GM18507 (cell line): Measurements from ENCODE around the gene MAP3K4.
"Not testable (repeated sequence)": the region's sequence is repeated elsewhere in the genome, so short reads cannot be mapped to it uniquely, and the experiment has no call there.

Experiments used
- DNase-seq: peaks from one replicate; pipeline ENCODE4 v3.0.0; 2011; ENCODE audit warnings: low read depth; ENCODE audit not compliant: insufficient read length; ENCODE audit errors: extremely low spot score
- FAIRE-seq: peaks from 2 replicates; lab custom pipeline; 2011; peaks lifted over from hg19 to GRCh38; lab: Jason Lieb, UNC

Gene MAP3K4

DNA sequence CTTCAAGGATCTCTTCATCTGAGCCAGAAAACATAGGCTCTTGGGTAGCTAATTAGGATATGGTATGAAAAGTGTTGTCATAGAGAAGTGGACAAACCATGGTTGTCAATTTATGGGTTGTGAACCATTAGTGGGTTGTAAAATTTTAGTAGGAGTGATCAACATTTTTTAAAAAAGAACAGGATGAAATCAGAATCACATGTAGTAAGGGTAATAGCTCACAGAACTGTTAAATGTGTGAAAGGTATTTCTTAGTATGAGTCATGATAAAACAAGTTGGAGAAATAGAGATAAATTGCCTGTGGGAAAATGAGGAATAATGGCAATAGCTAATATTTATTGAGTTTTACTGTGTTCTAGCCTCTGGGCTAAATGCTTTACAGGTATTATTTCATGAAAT is 113.4 kb downstream of the MAP3K4 start:
- FAIRE-seq (no peak), DNase-seq (no peak)

GRCh38 chr6:161105408-161105807 is 113.8 kb downstream of the MAP3K4 start:
- no peak for DNase-seq
- no peak for FAIRE-seq

DNA sequence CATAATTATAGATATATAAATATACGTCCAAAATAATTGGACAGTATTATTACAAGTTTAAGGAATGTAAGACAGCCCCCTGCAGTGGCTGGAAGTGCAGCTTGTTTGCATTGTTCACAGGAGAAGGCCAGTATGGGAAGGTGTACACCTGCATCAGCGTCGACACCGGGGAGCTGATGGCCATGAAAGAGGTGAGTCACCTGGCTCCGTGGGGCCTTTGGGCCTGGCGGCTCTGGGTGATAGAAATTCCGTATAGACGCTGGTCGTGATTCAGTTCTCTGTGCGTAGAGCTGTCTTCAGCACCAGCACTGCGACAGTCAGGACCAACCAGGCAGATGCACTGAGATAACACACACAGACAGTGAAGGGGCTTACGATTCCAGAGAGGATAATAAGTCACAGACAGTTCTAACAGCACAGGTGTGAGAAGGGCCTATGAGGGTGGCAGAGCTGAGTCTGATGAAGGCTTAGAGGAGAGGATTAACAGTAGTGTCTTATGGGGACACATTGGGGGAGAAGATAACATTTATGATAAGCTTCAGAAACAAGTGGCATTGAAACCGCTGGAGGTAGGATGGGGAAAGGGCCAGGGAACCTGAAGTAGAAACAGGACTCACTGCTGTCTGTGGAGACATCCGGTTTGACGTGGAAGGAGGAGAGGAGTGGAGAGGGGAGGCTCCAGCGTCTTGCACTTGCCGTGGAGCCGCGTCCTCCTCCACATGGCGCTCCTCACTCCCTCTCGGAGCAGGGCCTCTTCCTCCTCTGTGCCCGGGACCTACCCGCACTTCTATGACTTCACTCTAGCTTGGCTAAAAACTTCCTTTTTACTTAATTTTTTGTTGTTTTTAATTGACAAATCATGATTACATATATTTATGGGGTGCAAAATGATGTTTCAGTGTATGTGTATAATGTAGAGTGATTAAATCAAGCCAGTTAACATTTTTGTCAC is 116.5 kb downstream of the MAP3K4 start:
- FAIRE-seq, result no peak
- DNase-seq, result no peak

- DNase-seq, result no peak
- FAIRE-seq, result no peak
Observed at GRCh38 chr6:161108916-161109315, 117.3 kb downstream of the MAP3K4 start.

DNA sequence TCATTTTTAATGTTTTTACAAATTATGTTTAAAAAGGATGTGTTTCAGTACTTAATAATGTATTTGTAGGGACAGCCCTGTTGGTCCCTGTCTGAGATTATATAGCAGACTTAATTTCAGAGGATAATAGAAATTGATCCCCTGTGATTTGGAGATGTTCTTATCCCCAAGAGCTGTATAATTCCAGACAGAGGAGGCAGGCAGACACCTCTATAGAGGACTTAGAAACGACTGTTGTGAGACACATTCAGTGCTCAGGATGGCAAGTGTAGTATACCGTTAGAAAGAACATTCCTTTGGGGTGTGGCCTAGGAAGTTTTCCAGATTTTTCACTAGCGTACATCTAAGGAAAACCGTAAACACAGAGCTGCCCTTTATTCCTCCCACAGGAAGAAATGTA is 117.8 kb downstream of the MAP3K4 start:
- FAIRE-seq, result no peak
- no peak for DNase-seq

- DNase-seq, result no peak
- FAIRE-seq, result no peak
Observed at GRCh38 chr6:161110028-161110779, 118.6 kb downstream of the MAP3K4 start.

- no peak for DNase-seq
Observed at GRCh38 chr6:161111261-161111660, 119.7 kb downstream of the MAP3K4 start.

DNA sequence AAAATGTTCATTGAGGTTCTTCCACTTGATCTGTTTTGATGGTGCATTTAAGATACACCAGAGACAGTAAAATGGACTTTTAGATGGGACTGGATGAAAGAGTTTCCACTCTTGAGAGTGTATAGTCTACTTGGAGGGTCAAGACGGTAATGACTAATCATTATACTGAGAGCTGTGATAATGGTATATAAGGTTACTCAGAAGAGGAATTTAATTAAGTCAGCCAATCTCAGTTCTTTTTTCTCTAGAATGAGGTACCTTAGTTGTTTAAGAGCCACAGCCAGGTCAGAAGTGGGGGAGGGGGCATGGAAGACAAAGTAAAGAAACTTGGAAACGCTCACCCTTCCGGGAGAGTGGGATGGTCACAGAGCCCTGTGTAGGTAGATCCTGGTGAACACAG is 123.9 kb downstream of the MAP3K4 start:
- no peak for FAIRE-seq
- no peak for DNase-seq

More at GRCh38 chr6:161111261-161111660, 119.7 kb downstream of the MAP3K4 start:
- no peak for FAIRE-seq

DNA sequence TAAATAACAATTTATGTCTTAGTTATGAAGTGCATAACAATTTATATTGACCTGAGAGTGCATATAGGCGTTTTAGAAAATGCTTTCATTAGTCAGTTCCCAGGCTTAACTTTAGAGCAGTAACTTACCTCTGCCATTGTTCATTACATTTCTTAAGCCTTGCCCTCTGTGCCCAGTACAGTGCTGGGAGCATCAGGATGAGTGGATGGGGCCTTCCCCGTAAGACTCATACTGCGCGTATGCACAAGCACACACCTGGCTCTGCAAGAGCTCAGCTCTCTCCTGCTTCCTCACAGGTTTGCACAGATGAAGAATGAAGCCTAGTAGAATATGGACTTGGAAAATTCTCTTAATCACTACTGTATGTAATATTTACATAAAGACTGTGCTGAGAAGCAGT is 125.0 kb downstream of the MAP3K4 start:
- FAIRE-seq (no peak), DNase-seq (no peak)

DNA sequence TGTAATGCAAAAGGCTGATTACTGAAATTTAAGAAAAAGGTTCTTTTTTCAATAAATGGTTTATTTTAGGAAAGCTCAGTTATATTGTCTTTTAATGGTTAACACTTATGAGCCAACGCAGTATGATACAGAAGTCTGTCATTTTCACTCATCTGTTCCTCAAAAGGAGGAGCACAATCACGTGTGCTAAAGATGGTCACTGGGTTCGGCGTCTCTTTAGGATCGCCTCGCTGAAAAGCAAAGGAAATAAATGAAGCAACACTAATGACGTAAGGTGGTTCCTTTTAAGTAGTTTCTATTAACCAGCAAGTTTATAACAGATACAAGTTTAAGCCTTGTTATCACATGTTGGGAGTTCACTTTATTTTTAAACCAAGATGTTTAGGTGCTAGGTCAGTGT is 125.7 kb downstream of the MAP3K4 start:
- DNase-seq (no peak), FAIRE-seq (no peak)

GRCh38 chr6:161117942-161118341 is 126.4 kb downstream of the MAP3K4 start:
- FAIRE-seq, result no peak
- DNase-seq, result no peak

GRCh38 chr6:161123319-161123718 is 131.8 kb downstream of the MAP3K4 start:
- FAIRE-seq, DNase-seq: not testable (repeated sequence)

DNA sequence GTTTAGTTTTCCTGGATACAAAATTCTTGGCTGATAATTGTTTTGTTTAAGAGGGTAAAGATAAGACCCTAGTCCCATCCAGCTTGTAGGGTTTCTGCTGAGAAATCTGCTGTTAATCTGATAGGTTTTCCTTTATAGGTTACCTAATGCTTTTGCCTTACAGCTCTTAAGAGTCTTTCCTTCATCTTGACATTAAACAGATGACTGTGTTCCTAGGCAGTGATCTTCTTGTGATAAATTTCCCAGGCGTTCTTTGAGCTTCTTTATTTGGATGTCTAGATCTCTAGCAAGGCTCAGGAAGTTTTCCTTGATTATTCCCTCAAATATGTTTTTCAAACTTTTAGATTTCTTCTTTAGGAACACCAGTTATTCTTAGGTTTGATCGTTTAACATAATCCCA is 134.0 kb downstream of the MAP3K4 start:
- FAIRE-seq, result no peak
- no peak for DNase-seq

GRCh38 chr6:161127071-161127740 is 135.6 kb downstream of the MAP3K4 start:
- DNase-seq, result no peak

DNA sequence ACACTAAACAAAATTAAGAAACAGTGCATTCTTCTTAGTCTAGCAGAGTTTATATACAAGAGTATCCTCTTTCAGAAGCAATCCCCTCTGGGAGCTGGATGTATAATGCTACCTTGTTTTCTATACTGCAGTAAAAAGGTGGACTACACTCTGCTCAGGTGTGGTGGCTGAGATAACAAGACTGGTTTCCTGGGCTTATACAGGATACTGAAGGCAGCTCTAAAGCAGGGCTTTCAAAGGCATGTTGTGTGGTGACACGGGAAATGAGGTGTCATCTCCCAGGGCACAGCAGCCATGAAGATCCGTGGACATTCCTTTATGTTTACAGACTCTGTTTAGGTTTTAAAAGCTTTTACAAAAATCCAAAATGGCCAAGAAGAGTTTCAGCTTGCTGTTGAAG is 136.7 kb downstream of the MAP3K4 start:
- FAIRE-seq (no peak), DNase-seq (no peak)

More at GRCh38 chr6:161127071-161127740, 135.6 kb downstream of the MAP3K4 start:
- no peak for FAIRE-seq

DNA sequence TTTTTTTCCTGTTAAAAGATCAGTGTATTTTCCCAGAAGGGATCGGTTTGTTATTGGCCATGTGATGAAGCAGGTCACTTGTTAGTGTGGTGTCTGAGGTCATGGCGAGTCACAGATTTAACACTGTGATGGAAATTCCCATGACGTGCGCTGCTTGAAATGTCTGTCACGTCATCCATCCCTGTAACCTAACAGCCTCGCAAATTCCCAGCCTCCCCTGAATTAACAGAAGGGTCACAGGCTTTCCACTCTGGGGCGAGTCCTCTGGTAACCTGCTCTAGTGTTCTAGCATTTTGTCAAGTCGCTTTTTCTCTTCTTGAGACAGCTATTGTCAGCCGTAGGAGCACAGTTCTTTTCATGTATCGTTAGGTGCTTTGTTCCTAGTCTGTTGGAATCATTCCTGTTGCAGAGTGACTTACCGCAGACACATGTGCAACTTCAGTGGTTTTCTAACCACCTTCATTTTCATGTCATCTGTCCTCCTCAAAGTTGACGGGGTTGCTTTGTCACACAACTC is 137.2 kb downstream of the MAP3K4 start:
- FAIRE-seq (no peak), DNase-seq (no peak)

DNA sequence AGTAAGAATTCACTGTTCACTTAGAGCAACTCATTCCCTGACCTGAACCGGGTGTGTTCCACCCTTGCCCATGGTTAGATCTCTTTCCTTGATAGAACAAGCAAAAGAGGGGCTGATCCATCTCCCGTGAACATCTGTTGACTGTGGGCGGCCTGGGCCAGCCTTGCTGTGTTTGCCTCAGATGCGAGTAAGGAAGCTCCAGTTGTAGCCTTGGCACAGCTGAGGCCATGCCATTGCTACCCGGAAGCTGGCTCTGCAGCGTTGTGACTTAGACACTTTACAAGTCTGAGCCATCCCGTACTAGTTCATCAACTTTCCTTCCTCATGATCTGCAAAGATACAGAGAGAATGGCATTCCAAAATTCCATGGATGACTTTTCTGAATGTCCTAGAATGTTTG is 139.0 kb downstream of the MAP3K4 start:
- FAIRE-seq, result no peak
- no peak for DNase-seq

GRCh38 chr6:161130967-161131766 is 139.6 kb downstream of the MAP3K4 start:
- no peak for DNase-seq
- no peak for FAIRE-seq

DNA sequence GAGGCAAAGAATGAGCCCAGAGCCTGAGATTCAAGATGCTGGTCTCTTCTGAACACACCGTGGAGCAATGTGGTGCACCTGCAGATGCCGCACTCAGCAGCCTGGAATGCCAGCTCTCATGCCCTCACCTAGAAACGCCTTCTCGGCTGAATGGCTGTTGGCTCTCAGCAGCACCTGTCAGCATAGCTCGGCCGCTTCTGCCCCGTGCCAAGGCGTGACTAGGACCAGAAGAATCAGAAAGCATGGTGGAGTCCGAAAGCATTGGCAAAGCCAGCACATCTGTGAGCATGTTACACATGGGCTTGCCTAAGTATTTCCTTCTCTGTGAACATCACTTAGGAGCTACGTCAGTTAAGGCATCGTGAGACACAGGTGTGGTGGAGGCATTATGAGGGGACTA is 140.8 kb downstream of the MAP3K4 start:
- DNase-seq (no peak), FAIRE-seq (no peak)
